ENCODE results near the gene NUP188. TPM values are rescaled to one million over a fixed set of nuclear protein-coding genes. Genes with fewer than 3 reads are reported as not detected.

Gene NUP188
- total RNA-seq, 1 donor from 2014 or later, result 40.4 TPM

- peaks cover 25% of the 10 kb centered on the region for H3K4me1 ChIP-seq (ENCODE audit: insufficient read depth, low read length)
- H3K36me3 Mint-ChIP-seq (ENCODE audit: low read depth, unreplicated experiment), result peaks cover 10% of the 10 kb centered on the region
- H3K27ac Mint-ChIP-seq (ENCODE audit: unreplicated experiment), result no peak overlapping the region
- H3K4me3 ChIP-seq (ENCODE audit: insufficient read depth, low read depth, low read length), result no peak overlapping the region
- H3K4me1 Mint-ChIP-seq (ENCODE audit: low read depth, unreplicated experiment), result peaks cover 28% of the 10 kb centered on the region
- no peaks in the 10 kb centered on the region for H3K27me3 Mint-ChIP-seq (ENCODE audit: low read depth, unreplicated experiment)
- peak; percentile 63 for DNase-seq (ENCODE audit: low read depth)
- FAIRE-seq, result no peak
- no peaks in the 10 kb centered on the region for H3K9me3 ChIP-seq (ENCODE audit: insufficient read depth, low read depth, low read length)
- H3K9me3 Mint-ChIP-seq (ENCODE audit: unreplicated experiment), result no peaks in the 10 kb centered on the region
- H3K27ac ChIP-seq (ENCODE audit: low read depth, low read length), result no peak overlapping the region
- H3K79me2 ChIP-seq (ENCODE audit: insufficient read depth, low read length), result peaks cover 27% of the 10 kb centered on the region
- H4K20me1 ChIP-seq (ENCODE audit: insufficient read depth, low read length), result peaks cover 4% of the 10 kb centered on the region
- no peaks in the 10 kb centered on the region for H3K27me3 ChIP-seq (ENCODE audit: insufficient read depth, low read length)
- H3K36me3 ChIP-seq (ENCODE audit: insufficient read depth, low read length), result peaks cover 6% of the 10 kb centered on the region
- no peak overlapping the region for H3K4me2 ChIP-seq (ENCODE audit: low read length)
- no peak overlapping the region for H2AFZ ChIP-seq (ENCODE audit: low read depth, low read length)
- no peak overlapping the region for H3K4me3 Mint-ChIP-seq (ENCODE audit: unreplicated experiment)
- TF ChIP-seq EZH2 (IDR thresholded peaks at IDR 0.05; ENCODE audit: insufficient read depth, low read length), result no peak
- no peak for TF ChIP-seq CTCF (IDR thresholded peaks at IDR 0.05; ENCODE audit: insufficient read depth, low read depth, low read length)
- H3K9ac ChIP-seq (ENCODE audit: low read length), result no peak overlapping the region
Observed at GRCh38 chr9:128917151-128917849, 30.2 kb upstream of the NUP188 start.

DNA sequence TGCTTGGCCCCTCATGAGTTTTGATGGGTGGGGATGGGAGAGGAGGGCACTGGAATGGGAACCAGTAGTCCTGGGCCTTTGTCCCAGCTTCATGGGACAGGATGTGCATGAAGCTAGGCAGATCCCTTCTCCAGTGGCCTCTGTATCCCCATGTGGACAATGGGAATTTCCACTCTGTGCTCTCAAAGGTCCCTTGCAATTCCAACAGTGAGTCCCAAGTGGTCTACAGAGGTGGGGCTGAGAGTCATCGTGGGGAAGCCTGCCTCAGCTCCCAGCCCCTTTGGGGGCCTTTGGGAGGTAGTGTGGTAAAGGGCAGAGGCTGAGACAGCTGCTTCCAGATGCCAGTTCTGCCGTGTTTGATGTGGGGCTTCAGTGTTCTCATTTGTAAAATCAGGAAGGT lies 28.6 kb upstream of the NUP188 start:
- Histone ChIP-seq H3K36me3 (ENCODE audit: insufficient read depth, low read length) (peaks cover 6% of the 10 kb centered on the region), H3K9me3 (ENCODE audit: insufficient read depth, low read depth, low read length) (no peaks in the 10 kb centered on the region), H3K4me1 (ENCODE audit: insufficient read depth, low read length) (peaks cover 11% of the 10 kb centered on the region), H3K27me3 (ENCODE audit: insufficient read depth, low read length) (no peaks in the 10 kb centered on the region), H3K79me2 (ENCODE audit: insufficient read depth, low read length) (peaks cover 13% of the 10 kb centered on the region), H3K4me2 (ENCODE audit: low read length) (no peak overlapping the region), H2AFZ (ENCODE audit: low read depth, low read length) (no peak overlapping the region), H4K20me1 (ENCODE audit: insufficient read depth, low read length) (peaks cover 4% of the 10 kb centered on the region), H3K9ac (ENCODE audit: low read length) (no peak overlapping the region), H3K4me3 (ENCODE audit: insufficient read depth, low read depth, low read length) (no peak overlapping the region), H3K27ac (ENCODE audit: low read depth, low read length) (no peak overlapping the region)
- H3K36me3 Mint-ChIP-seq (ENCODE audit: low read depth, unreplicated experiment), result peaks cover 7% of the 10 kb centered on the region
- no peak for TF ChIP-seq EZH2 (IDR thresholded peaks at IDR 0.05; ENCODE audit: insufficient read depth, low read length)
- no peak for TF ChIP-seq CTCF (IDR thresholded peaks at IDR 0.05; ENCODE audit: insufficient read depth, low read depth, low read length)
- H3K4me3 Mint-ChIP-seq (ENCODE audit: unreplicated experiment), result no peak overlapping the region
- DNase-seq (ENCODE audit: low read depth) (no peak), FAIRE-seq (no peak)
- H3K27me3 Mint-ChIP-seq (ENCODE audit: low read depth, unreplicated experiment), result no peaks in the 10 kb centered on the region
- H3K27ac Mint-ChIP-seq (ENCODE audit: unreplicated experiment), result no peak overlapping the region
- no peaks in the 10 kb centered on the region for H3K9me3 Mint-ChIP-seq (ENCODE audit: unreplicated experiment)
- peaks cover 12% of the 10 kb centered on the region for H3K4me1 Mint-ChIP-seq (ENCODE audit: low read depth, unreplicated experiment)

GRCh38 chr9:128919402-128920089 lies 28.0 kb upstream of the NUP188 start:
- Histone ChIP-seq H3K27ac (ENCODE audit: low read depth, low read length) (no peak overlapping the region), H3K79me2 (ENCODE audit: insufficient read depth, low read length) (peaks cover 6% of the 10 kb centered on the region), H3K4me1 (ENCODE audit: insufficient read depth, low read length) (peaks cover 11% of the 10 kb centered on the region), H3K9me3 (ENCODE audit: insufficient read depth, low read depth, low read length) (no peaks in the 10 kb centered on the region), H3K36me3 (ENCODE audit: insufficient read depth, low read length) (peaks cover 6% of the 10 kb centered on the region), H3K4me3 (ENCODE audit: insufficient read depth, low read depth, low read length) (no peak overlapping the region), H3K9ac (ENCODE audit: low read length) (no peak overlapping the region), H2AFZ (ENCODE audit: low read depth, low read length) (no peak overlapping the region), H4K20me1 (ENCODE audit: insufficient read depth, low read length) (peaks cover 4% of the 10 kb centered on the region), H3K4me2 (ENCODE audit: low read length) (no peak overlapping the region), H3K27me3 (ENCODE audit: insufficient read depth, low read length) (no peaks in the 10 kb centered on the region)
- Mint-ChIP-seq H3K27ac (ENCODE audit: unreplicated experiment) (no peak overlapping the region), H3K27me3 (ENCODE audit: low read depth, unreplicated experiment) (no peaks in the 10 kb centered on the region), H3K4me3 (ENCODE audit: unreplicated experiment) (no peak overlapping the region), H3K4me1 (ENCODE audit: low read depth, unreplicated experiment) (peaks cover 12% of the 10 kb centered on the region), H3K9me3 (ENCODE audit: unreplicated experiment) (no peaks in the 10 kb centered on the region), H3K36me3 (ENCODE audit: low read depth, unreplicated experiment) (peaks cover 7% of the 10 kb centered on the region)
- DNase-seq (ENCODE audit: low read depth) (no peak), FAIRE-seq (no peak)
- TF ChIP-seq CTCF (IDR thresholded peaks at IDR 0.05; ENCODE audit: insufficient read depth, low read depth, low read length) (no peak), EZH2 (IDR thresholded peaks at IDR 0.05; ENCODE audit: insufficient read depth, low read length) (no peak)
